WTC11 (cell line): ENCODE results near the gene HMCES. TPM values are rescaled to one million over a fixed set of nuclear protein-coding genes. Genes with fewer than 3 reads are reported as not detected.

Experiments
- ATAC-seq: fragments of 200-7000 bp; cut with Tn5 transposase; 2 replicates; pipeline ENCODE4 v1.10.0; 2021; ENCODE audit warnings: mild to moderate bottlenecking, moderate library complexity
- CTCF ChIA-PET: fragments of 300-600 bp; sonication (Branson Sonifier 250); formaldehyde crosslinking; loops from one replicate; lab custom pipeline; 2021; ENCODE audit warnings: antibody characterized with exemption; lab: Charles Lee
- POLR2A ChIA-PET: fragments of 350-600 bp; sonication (Branson Sonifier 250); formaldehyde crosslinking; loops from one replicate; lab custom pipeline; 2021; ENCODE audit warnings: antibody characterized with exemption; lab: Charles Lee
- DNase-seq: peaks from one replicate; pipeline ENCODE4 v3.0.0; 2021; ENCODE audit warnings: low spot score
- H3K27ac Mint-ChIP-seq: 2 replicates; pipeline ENCODE4 v1.8.0; 2021; ENCODE audit warnings: mixed read lengths
- H3K27me3 Mint-ChIP-seq: 2 replicates; pipeline ENCODE4 v1.8.0; 2021; ENCODE audit warnings: low read depth, mild to moderate bottlenecking, moderate library complexity, mixed read lengths
- H3K36me3 Mint-ChIP-seq: 2 replicates; pipeline ENCODE4 v1.8.0; 2021; ENCODE audit warnings: mixed read lengths
- H3K4me1 Mint-ChIP-seq: 2 replicates; pipeline ENCODE4 v1.8.0; 2022; ENCODE audit warnings: mixed read lengths
- H3K4me3 Mint-ChIP-seq: 2 replicates; pipeline ENCODE4 v1.8.0; 2021; ENCODE audit warnings: mild to moderate bottlenecking, moderate library complexity, mixed read lengths
- H3K9me3 Mint-ChIP-seq: 2 replicates; pipeline ENCODE4 v1.8.0; 2021; ENCODE audit warnings: mixed read lengths
- ARID4B ChIP-seq: sonication (generic); formaldehyde crosslinking; IDR thresholded peaks from 2 replicates; pipeline ENCODE4 v1.8.0; 2023; ENCODE audit warnings: missing genetic modification reagents, mild to moderate bottlenecking, borderline replicate concordance
- ELF4 ChIP-seq: sonication (generic); formaldehyde crosslinking; IDR thresholded peaks from 2 replicates; pipeline ENCODE4 v1.8.1; 2022; ENCODE audit warnings: low read depth, mild to moderate bottlenecking, moderate library complexity, missing genetic modification reagents
- EMX1 ChIP-seq: fragments of 250-450 bp; sonication (Bioruptor Pico); IDR thresholded peaks from 2 replicates; pipeline ENCODE4 v1.8.0; 2021; ENCODE audit warnings: mild to moderate bottlenecking
- FOXP1 ChIP-seq: sonication (generic); formaldehyde crosslinking; IDR thresholded peaks from 2 replicates; pipeline ENCODE4 v1.8.0; 2022; ENCODE audit warnings: missing genetic modification reagents, mild to moderate bottlenecking, moderate library complexity, borderline replicate concordance
- HMGA2 ChIP-seq: fragments of 250-450 bp; sonication (Bioruptor Pico); IDR thresholded peaks from 2 replicates; pipeline ENCODE4 v1.4.0; 2021; ENCODE audit warnings: mild to moderate bottlenecking, moderate library complexity
- MAX ChIP-seq: sonication (generic); formaldehyde crosslinking; IDR thresholded peaks from 2 replicates; pipeline ENCODE4 v1.8.0; 2022; ENCODE audit warnings: mild to moderate bottlenecking, missing genetic modification reagents
- MXD4 ChIP-seq: fragments of 250-450 bp; sonication (Bioruptor Pico); IDR thresholded peaks from 2 replicates; pipeline ENCODE4 v1.8.0; 2021; ENCODE audit warnings: mild to moderate bottlenecking, moderate library complexity, borderline replicate concordance
- NFE2L1 ChIP-seq: sonication (generic); formaldehyde crosslinking; IDR thresholded peaks from 2 replicates; pipeline ENCODE4 v1.8.1; 2023; ENCODE audit warnings: missing genetic modification reagents
- NR3C1 ChIP-seq: sonication (generic); formaldehyde crosslinking; conservative IDR thresholded peaks from 2 replicates; pipeline ENCODE4 v1.8.1; 2023; ENCODE audit warnings: low read depth, mild to moderate bottlenecking, missing genetic modification reagents
- PRRX2 ChIP-seq: fragments of 250-450 bp; sonication (Bioruptor Pico); IDR thresholded peaks from 2 replicates; pipeline ENCODE4 v1.8.0; 2021; ENCODE audit warnings: mild to moderate bottlenecking
- SMAD3 ChIP-seq: sonication (generic); formaldehyde crosslinking; IDR thresholded peaks from 2 replicates; pipeline ENCODE4 v1.8.0; 2022; ENCODE audit warnings: missing genetic modification reagents, mild to moderate bottlenecking, borderline replicate concordance
- TEAD4 ChIP-seq: sonication (generic); formaldehyde crosslinking; IDR thresholded peaks from 2 replicates; pipeline ENCODE4 v1.8.0; 2022; ENCODE audit warnings: mild to moderate bottlenecking, missing genetic modification reagents
- ZNF219 ChIP-seq: sonication (generic); formaldehyde crosslinking; IDR thresholded peaks from 2 replicates; pipeline ENCODE4 v1.8.0; 2023; ENCODE audit warnings: missing genetic modification reagents, mild to moderate bottlenecking, borderline replicate concordance
- ZNF263 ChIP-seq: sonication (generic); formaldehyde crosslinking; IDR thresholded peaks from 2 replicates; pipeline ENCODE4 v1.8.1; 2022; ENCODE audit warnings: low read depth, mild to moderate bottlenecking, moderate library complexity, missing genetic modification reagents
- ZNF317 ChIP-seq: sonication (generic); formaldehyde crosslinking; IDR thresholded peaks from 2 replicates; pipeline ENCODE4 v1.8.1; 2023; ENCODE audit warnings: low read depth, mild to moderate bottlenecking, moderate library complexity, missing genetic modification reagents, borderline replicate concordance
- ZNF512 ChIP-seq: sonication (generic); formaldehyde crosslinking; IDR thresholded peaks from 2 replicates; pipeline ENCODE4 v1.8.1; 2022; ENCODE audit warnings: missing genetic modification reagents, borderline replicate concordance
- ZNF671 ChIP-seq: fragments of 250-450 bp; sonication (Bioruptor Pico); IDR thresholded peaks from 2 replicates; pipeline ENCODE4 v1.8.0; 2021; ENCODE audit warnings: mild to moderate bottlenecking
- total RNA-seq: library from RNA; stranded (reverse); gene quantifications from 3 replicates; pipeline ENCODE4 v1.2.3, GENCODE V29; 2021
- TF ChIP-seq, protein P1 (sequence below): sonication (generic); formaldehyde crosslinking; IDR thresholded peaks from 2 replicates; pipeline ENCODE4 v1.8.1; 2022; ENCODE audit warnings: low read depth, missing genetic modification reagents, borderline replicate concordance

HMCES gene
- total RNA-seq, 1 experiment from 2014 or later: 47.7 TPM

DNA sequence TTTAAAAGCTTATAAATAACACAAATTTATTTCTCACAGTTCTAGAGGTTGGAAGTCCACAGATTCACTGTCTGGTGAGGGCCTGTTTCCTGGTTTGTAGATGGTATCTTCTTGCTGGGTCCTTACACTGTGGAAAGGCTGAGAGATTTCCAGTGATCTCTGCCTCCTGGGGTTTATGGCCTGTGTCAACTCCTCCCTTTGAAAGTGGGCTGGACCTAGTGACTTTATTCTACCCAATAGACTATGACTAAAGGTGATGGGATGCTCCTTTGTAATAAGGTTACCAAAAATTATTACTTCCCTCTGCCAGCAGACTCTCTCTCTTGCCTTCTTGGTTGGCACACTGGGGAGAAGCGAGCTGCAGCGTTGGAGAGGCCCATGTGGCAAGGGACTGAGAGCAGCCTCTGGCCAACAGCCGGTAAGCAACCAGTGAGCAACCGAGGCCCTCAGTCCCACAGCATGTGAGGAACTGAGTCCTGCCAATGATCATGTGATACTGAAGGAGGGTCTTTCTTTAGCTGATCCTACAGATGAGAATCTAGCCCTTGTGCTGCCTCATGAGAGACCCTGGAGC lies 43.2 kb upstream of the HMCES start:
- peaks cover 6% of the 10 kb centered on the region for H3K4me1 Mint-ChIP-seq
- ChIA-PET POLR2A (interaction anchor here (0.7 kb wide), 1 partner anchor 10 kb away, joined by 6 read pairs; no protein-coding TSS in a partner anchor), CTCF (interaction anchor here (1.1 to 1.7 kb wide), 2 partner anchors 10 to 74 kb away, joined by 3 read pairs; no protein-coding TSS in a partner anchor)
- no peak overlapping the region for H3K27ac Mint-ChIP-seq
- H3K27me3 Mint-ChIP-seq: no peaks in the 10 kb centered on the region
- ATAC-seq (no peak), DNase-seq (no peak)
- TF ChIP-seq ZNF512 (CRISPR knock-in tag) (no peak), ZNF219 (CRISPR knock-in tag) (no peak), MAX (no peak), ZNF263 (no peak), ARID4B (CRISPR knock-in tag) (no peak), PRRX2 (CRISPR knock-in tag) (no peak), MXD4 (CRISPR knock-in tag) (no peak), NR3C1 (CRISPR knock-in tag) (no peak), ZNF317 (CRISPR knock-in tag) (no peak), HMGA2 (CRISPR knock-in tag) (no peak), FOXP1 (CRISPR knock-in tag) (no peak), TEAD4 (no peak), SMAD3 (CRISPR knock-in tag) (no peak), ELF4 (no peak), EMX1 (CRISPR knock-in tag) (no peak), ZNF671 (CRISPR knock-in tag) (no peak), NFE2L1 (CRISPR knock-in tag) (no peak)
- TF ChIP-seq, protein P1, sequence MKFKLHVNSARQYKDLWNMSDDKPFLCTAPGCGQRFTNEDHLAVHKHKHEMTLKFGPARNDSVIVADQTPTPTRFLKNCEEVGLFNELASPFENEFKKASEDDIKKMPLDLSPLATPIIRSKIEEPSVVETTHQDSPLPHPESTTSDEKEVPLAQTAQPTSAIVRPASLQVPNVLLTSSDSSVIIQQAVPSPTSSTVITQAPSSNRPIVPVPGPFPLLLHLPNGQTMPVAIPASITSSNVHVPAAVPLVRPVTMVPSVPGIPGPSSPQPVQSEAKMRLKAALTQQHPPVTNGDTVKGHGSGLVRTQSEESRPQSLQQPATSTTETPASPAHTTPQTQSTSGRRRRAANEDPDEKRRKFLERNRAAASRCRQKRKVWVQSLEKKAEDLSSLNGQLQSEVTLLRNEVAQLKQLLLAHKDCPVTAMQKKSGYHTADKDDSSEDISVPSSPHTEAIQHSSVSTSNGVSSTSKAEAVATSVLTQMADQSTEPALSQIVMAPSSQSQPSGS (CRISPR knock-in tag): no peak
- no peaks in the 10 kb centered on the region for H3K36me3 Mint-ChIP-seq
- no peak overlapping the region for H3K4me3 Mint-ChIP-seq
- H3K9me3 Mint-ChIP-seq: 0 out of 2 replicates have a peak, but pooled peaks cover 4% of the 10 kb centered on the region
